T-cell (primary cell): ENCODE measurements around the gene DGKD. TPM values are rescaled to one million over a fixed set of nuclear protein-coding genes. Genes with fewer than 3 reads are reported as not detected.

Experiments
- ATAC-seq, 4 experiments: fragments of 200-7000 bp in 3 of 4; fragments of 150-1000 bp in 1 of 4; cut with Tn5 transposase; replicated peaks in 1 of 4; 1 replicate in 3 of 4; 2 replicates in 1 of 4; pipeline ENCODE4 v1.10.0; 2021; ENCODE audit warnings: moderate library complexity in 3 of 4, mild to moderate bottlenecking in 2 of 4, moderate number of reproducible peaks in 1 of 4
- CTCF ChIA-PET, 2 donors: fragments of 300-600 bp; sonication (Branson Sonifier 250); formaldehyde crosslinking; loops; one replicate each; lab custom pipeline; 2022; ENCODE audit warnings: antibody characterized with exemption in 2 of 2; lab: Charles Lee
- POLR2A ChIA-PET, 2 donors: fragments of 300-600 bp; sonication (Branson Sonifier 250); formaldehyde crosslinking; loops; one replicate each; lab custom pipeline; 2022; ENCODE audit warnings: antibody characterized with exemption in 2 of 2; lab: Charles Lee
- DNase-seq, 35 experiments: peaks; one replicate each; pipeline versions ENCODE4 v3.0.0 to v3.0.0-alpha.2; 2013 to 2023
- H3K27ac ChIP-seq: one replicate; pipeline ENCODE4 v1.5.1; 2013; ENCODE audit warnings: low read length
- H3K27me3 ChIP-seq, 2 experiments: replicated peaks in 1 of 2; 1 replicate in 1 of 2; 2 replicates in 1 of 2; pipeline versions ENCODE4 v1.6.1 to v1.7.0; 2013; ENCODE audit warnings: low read length in 1 of 2, mixed read lengths in 1 of 2; ENCODE audit not compliant: control insufficient read depth in 2 of 2, insufficient read depth in 2 of 2; ENCODE audit errors: extremely low read depth in 1 of 2
- H3K36me3 ChIP-seq, 2 donors: 1 replicate in 1 of 2; 2 replicates in 1 of 2; pipeline versions ENCODE4 v1.6.1 to v1.7.0; 2013; ENCODE audit warnings: low read length in 1 of 2; ENCODE audit not compliant: control insufficient read depth in 2 of 2, insufficient read depth in 1 of 2; ENCODE audit errors: extremely low read depth in 1 of 2
- H3K4me1 ChIP-seq, 2 experiments: 1 replicate in 1 of 2; 2 replicates in 1 of 2; pipeline versions ENCODE4 v1.6.1 to v1.7.0; 2013; ENCODE audit warnings: low read length in 2 of 2, mixed read lengths in 1 of 2; ENCODE audit not compliant: insufficient read depth in 2 of 2, control insufficient read depth in 1 of 2; ENCODE audit errors: extremely low read depth in 1 of 2
- H3K4me3 ChIP-seq, 2 donors: 1 replicate in 1 of 2; 2 replicates in 1 of 2; pipeline versions ENCODE4 v1.5.1 to v1.7.0; 2013; ENCODE audit warnings: mild to moderate bottlenecking in 2 of 2, low read length in 1 of 2, moderate library complexity in 1 of 2; ENCODE audit not compliant: control insufficient read depth in 1 of 2; ENCODE audit errors: extremely low read depth in 1 of 2
- H3K9me3 ChIP-seq: 2 replicates; pipeline ENCODE4 v1.7.0; 2013
- H3K27ac Mint-ChIP-seq, 2 donors: one replicate each; pipeline ENCODE4 v1.8.0; 2020 to 2021; ENCODE audit warnings: mild to moderate bottlenecking in 2 of 2, mixed read lengths in 2 of 2
- H3K27me3 Mint-ChIP-seq, 2 donors: one replicate each; pipeline ENCODE4 v1.8.0; 2021 to 2022; ENCODE audit warnings: mixed read lengths in 2 of 2
- H3K36me3 Mint-ChIP-seq: one replicate; pipeline ENCODE4 v1.8.0; 2021; ENCODE audit warnings: mixed read lengths
- H3K4me1 Mint-ChIP-seq, 3 donors: one replicate each; pipeline ENCODE4 v1.8.0; 2020 to 2022; ENCODE audit warnings: mixed read lengths in 3 of 3, mild to moderate bottlenecking in 1 of 3
- H3K4me3 Mint-ChIP-seq, 3 donors: one replicate each; pipeline ENCODE4 v1.8.0; 2020 to 2022; ENCODE audit warnings: mild to moderate bottlenecking in 3 of 3, mixed read lengths in 3 of 3, moderate library complexity in 3 of 3
- H3K9me3 Mint-ChIP-seq, 3 donors: one replicate each; pipeline ENCODE4 v1.8.0; 2020 to 2022; ENCODE audit warnings: mixed read lengths in 3 of 3
- WGBS: methylation state at CpG from one replicate; pipeline ENCODE4 v1.1.5; 2013; ENCODE audit warnings: missing lambda C conversion rate; ENCODE audit not compliant: insufficient coverage; 5-methylcytosine and 5-hydroxymethylcytosine counted together
- total RNA-seq, 35 experiments: library from RNA in 6 of 35; stranded (reverse) in 6 of 35; fragments of 120-200 nt in 1 of 35; gene quantifications; one replicate each; pipeline versions ENCODE4 v1.2.1 to v1.2.4 and lab custom pipeline; 2013 to 2026

The DGKD gene
- total RNA-seq, 5 donors from 2014 or later (not counting 1 experiment from before 2014, with no cell fraction given) = 143 to 254 (median 163) TPM

- peak overlapping the region; percentile 56 for H3K27ac ChIP-seq
- CTCF ChIA-PET = no interaction called here
- H3K4me1 ChIP-seq = peaks cover 14 to 58% of the 10 kb centered on the region in 2 experiments
Observed at GRCh38 chr2:233411162-233411561, 56.9 kb downstream of the DGKD start.

GRCh38 chr2:233412405-233412804 is 58.1 kb downstream of the DGKD start:
- ATAC-seq (no peak), DNase-seq (no peak)
- H3K9me3 Mint-ChIP-seq = no peaks in the 10 kb centered on the region
- ChIA-PET CTCF (interaction anchor here (0.8 to 1.0 kb wide), 2 partner anchors 12 to 47 kb away, joined by 3 read pairs; no protein-coding TSS in a partner anchor), POLR2A (interaction anchor here in 1 of 2 donors (0.7 kb wide), 1 partner anchor 190 kb away, joined by 3 read pairs; no protein-coding TSS in a partner anchor)
- no peak overlapping the region for H3K4me3 ChIP-seq
- peaks cover 21% of the 10 kb centered on the region for H3K36me3 Mint-ChIP-seq
- no peaks in the 10 kb centered on the region for H3K27me3 ChIP-seq
- peaks cover 91 to 95% (median 95%) of the 10 kb centered on the region in 3 donors for H3K4me1 Mint-ChIP-seq
- H3K27me3 Mint-ChIP-seq = no peaks in the 10 kb centered on the region
- WGBS = no CpG with 5 or more reads among the region's 3 CpGs
- H3K27ac ChIP-seq = peak overlapping the region; percentile 12
- H3K36me3 ChIP-seq = peaks cover 4 to 7% of the 10 kb centered on the region in 2 donors
- no peak overlapping the region for H3K4me3 Mint-ChIP-seq
- no peaks in the 10 kb centered on the region for H3K9me3 ChIP-seq
- H3K27ac Mint-ChIP-seq = peak overlapping the region; percentile 81 to 93
- H3K4me1 ChIP-seq = peaks cover 14 to 67% of the 10 kb centered on the region in 2 experiments

More at GRCh38 chr2:233411162-233411561, 56.9 kb downstream of the DGKD start:
- Mint-ChIP-seq H3K4me1 (peaks cover 91 to 95% (median 92%) of the 10 kb centered on the region in 3 donors), H3K36me3 (peaks cover 17% of the 10 kb centered on the region), H3K27ac (peak overlapping the region; percentile 88 to 92), H3K9me3 (no peaks in the 10 kb centered on the region), H3K27me3 (no peaks in the 10 kb centered on the region), H3K4me3 (peak overlapping the region in 1 of 3 donors; percentile 56)
- WGBS = no CpG with 5 or more reads among the region's 1 CpG
- Histone ChIP-seq H3K36me3 (peaks cover 4 to 10% of the 10 kb centered on the region in 2 donors), H3K27me3 (no peaks in the 10 kb centered on the region), H3K9me3 (no peaks in the 10 kb centered on the region), H3K4me3 (no peak overlapping the region)
- no peak for ATAC-seq
- POLR2A ChIA-PET = interaction anchor here in 1 of 2 donors (0.5 kb wide), 1 partner anchor 678 kb away, joined by 5 read pairs; no protein-coding TSS in a partner anchor
- DNase-seq = no peak

- H3K36me3 ChIP-seq = peaks cover 4 to 7% of the 10 kb centered on the region in 2 donors
- CTCF ChIA-PET = no interaction called here
Observed at GRCh38 chr2:233413046-233413445, 58.8 kb downstream of the DGKD start.

GRCh38 chr2:233413559-233414272 is 59.4 kb downstream of the DGKD start:
- peak in 3 of 4 experiments; percentile 41 to 59 (median 56) for ATAC-seq
- DNase-seq = peak in 20 of 35 experiments; percentile 20 to 72 (median 37)
- no peaks in the 10 kb centered on the region for H3K9me3 Mint-ChIP-seq
- H3K4me1 ChIP-seq = peaks cover 26 to 66% of the 10 kb centered on the region in 2 experiments
- peaks cover 94 to 98% (median 96%) of the 10 kb centered on the region in 3 donors for H3K4me1 Mint-ChIP-seq
- no peak overlapping the region for H3K4me3 ChIP-seq
- no peaks in the 10 kb centered on the region for H3K27me3 Mint-ChIP-seq
- no peaks in the 10 kb centered on the region for H3K27me3 ChIP-seq
- H3K27ac Mint-ChIP-seq = peak overlapping the region; percentile 93
- whole genome bisulfite sequencing = 67% methylated on average over 6 of the region's 9 CpGs
- no peaks in the 10 kb centered on the region for H3K9me3 ChIP-seq
- peak overlapping the region in 2 of 3 donors; percentile 28 to 65 for H3K4me3 Mint-ChIP-seq
- H3K27ac ChIP-seq = peak overlapping the region; percentile 22
- POLR2A ChIA-PET = no interaction called here
- peaks cover 17% of the 10 kb centered on the region for H3K36me3 Mint-ChIP-seq
- H3K36me3 ChIP-seq = peaks cover 4% of the 10 kb centered on the region in 2 donors
- CTCF ChIA-PET = interaction anchor here (0.5 to 1.3 kb wide), 3 partner anchors 8 to 30 kb away, joined by 3 to 5 read pairs (median 3); no protein-coding TSS in a partner anchor

More at GRCh38 chr2:233413046-233413445, 58.8 kb downstream of the DGKD start:
- Mint-ChIP-seq H3K9me3 (no peaks in the 10 kb centered on the region), H3K27me3 (no peaks in the 10 kb centered on the region), H3K4me1 (peaks cover 93 to 98% (median 96%) of the 10 kb centered on the region in 3 donors), H3K36me3 (peaks cover 21% of the 10 kb centered on the region), H3K4me3 (peak overlapping the region in 1 of 3 donors; percentile 65), H3K27ac (peak overlapping the region; percentile 93)
- ATAC-seq (no peak), DNase-seq (peak in 1 of 35 experiments; percentile 3)
- no CpG with 5 or more reads among the region's 4 CpGs for WGBS
- Histone ChIP-seq H3K4me1 (peaks cover 19 to 66% of the 10 kb centered on the region in 2 experiments), H3K4me3 (no peak overlapping the region), H3K9me3 (no peaks in the 10 kb centered on the region), H3K27ac (peak overlapping the region; percentile 22), H3K27me3 (no peaks in the 10 kb centered on the region)
- POLR2A ChIA-PET = no interaction called here

- peaks cover 31 to 69% of the 10 kb centered on the region in 2 experiments for H3K4me1 ChIP-seq
- no peak for DNase-seq
- POLR2A ChIA-PET = no interaction called here
- no peaks in the 10 kb centered on the region for H3K9me3 ChIP-seq
- no peaks in the 10 kb centered on the region for H3K9me3 Mint-ChIP-seq
- H3K4me1 Mint-ChIP-seq = peaks cover 94 to 98% (median 96%) of the 10 kb centered on the region in 3 donors
- no peaks in the 10 kb centered on the region for H3K27me3 ChIP-seq
- 100% methylated on average over 3 of the region's 4 CpGs for WGBS
- CTCF ChIA-PET = interaction anchor here (0.5 to 1.3 kb wide), 3 partner anchors 8 to 29 kb away, joined by 3 to 5 read pairs (median 3); no protein-coding TSS in a partner anchor
- no peak overlapping the region for H3K4me3 ChIP-seq
- H3K36me3 Mint-ChIP-seq = peaks cover 17% of the 10 kb centered on the region
- no peak for ATAC-seq
- H3K36me3 ChIP-seq = peaks cover 4% of the 10 kb centered on the region in 2 donors
- peak overlapping the region; percentile 93 for H3K27ac Mint-ChIP-seq
- no peaks in the 10 kb centered on the region for H3K27me3 Mint-ChIP-seq
- H3K27ac ChIP-seq = peak overlapping the region; percentile 22
- H3K4me3 Mint-ChIP-seq = peak overlapping the region in 2 of 3 donors; percentile 1 to 52
Observed at GRCh38 chr2:233414273-233414654, 60.0 kb downstream of the DGKD start.
